ENCODE data around the gene SMAD6.

The SMAD6 gene

GRCh38 chr15:66739287-66739686 lies 37.3 kb downstream of the SMAD6 start:
- no peak for DNase-seq (ENCODE audit: low spot score in 2 of 2)
- in situ Hi-C loops (cut with MboI; ENCODE audit: low sequenced_read_pairs) = no loop called here
- H3K4me3 ChIP-seq = no peak overlapping the region
- no peaks in the 10 kb centered on the region for H3K27me3 ChIP-seq (ENCODE audit: low read depth)
- peaks cover 5% of the 10 kb centered on the region; the same call in 1 of the 2 replicates for H3K4me1 ChIP-seq
- H3K9me3 ChIP-seq = no peaks in the 10 kb centered on the region
- no peaks in the 10 kb centered on the region for H3K36me3 ChIP-seq (replicated peaks)

GRCh38 chr15:66740802-66741201 lies 38.8 kb downstream of the SMAD6 start:
- Histone ChIP-seq H3K27me3 (ENCODE audit: low read depth) (no peaks in the 10 kb centered on the region), H3K36me3 (replicated peaks) (no peaks in the 10 kb centered on the region), H3K4me1 (peaks cover 8% of the 10 kb centered on the region), H3K4me3 (no peak overlapping the region), H3K9me3 (no peaks in the 10 kb centered on the region)
- no peak for DNase-seq (ENCODE audit: low spot score in 2 of 2)
- in situ Hi-C loops (cut with MboI; ENCODE audit: low sequenced_read_pairs) = no loop called here

GRCh38 chr15:66741646-66742045 lies 39.6 kb downstream of the SMAD6 start:
- no peak for DNase-seq (ENCODE audit: low spot score in 2 of 2)
- H3K9me3 ChIP-seq = no peaks in the 10 kb centered on the region
- no peaks in the 10 kb centered on the region for H3K27me3 ChIP-seq (ENCODE audit: low read depth)
- H3K4me1 ChIP-seq = peaks cover 17% of the 10 kb centered on the region
- no peaks in the 10 kb centered on the region for H3K36me3 ChIP-seq (replicated peaks)
- H3K4me3 ChIP-seq = no peak overlapping the region
- in situ Hi-C loops (cut with MboI; ENCODE audit: low sequenced_read_pairs) = no loop called here

GRCh38 chr15:66742286-66742685 lies 40.2 kb downstream of the SMAD6 start:
- Histone ChIP-seq H3K27me3 (ENCODE audit: low read depth) (no peaks in the 10 kb centered on the region), H3K4me1 (peaks cover 23% of the 10 kb centered on the region), H3K4me3 (no peak overlapping the region), H3K36me3 (replicated peaks) (no peaks in the 10 kb centered on the region), H3K9me3 (no peaks in the 10 kb centered on the region)
- in situ Hi-C loops (cut with MboI; ENCODE audit: low sequenced_read_pairs) = no loop called here
- DNase-seq (ENCODE audit: low spot score in 2 of 2) = no peak

- Histone ChIP-seq H3K36me3 (replicated peaks) (no peaks in the 10 kb centered on the region), H3K4me3 (no peak overlapping the region), H3K9me3 (no peaks in the 10 kb centered on the region), H3K4me1 (peaks cover 32% of the 10 kb centered on the region), H3K27me3 (ENCODE audit: low read depth) (no peaks in the 10 kb centered on the region)
- no peak for DNase-seq (ENCODE audit: low spot score in 2 of 2)
- in situ Hi-C loops (cut with MboI; ENCODE audit: low sequenced_read_pairs) = no loop called here
Observed at GRCh38 chr15:66743204-66743603, 41.2 kb downstream of the SMAD6 start.

GRCh38 chr15:66743703-66744536 lies 41.9 kb downstream of the SMAD6 start:
- in situ Hi-C loops (cut with MboI; ENCODE audit: low sequenced_read_pairs) = no loop called here
- DNase-seq (ENCODE audit: low spot score in 2 of 2) = no peak

GRCh38 chr15:66744610-66745279 lies 42.7 kb downstream of the SMAD6 start:
- no peaks in the 10 kb centered on the region for H3K36me3 ChIP-seq (replicated peaks)
- in situ Hi-C loops (cut with MboI; ENCODE audit: low sequenced_read_pairs) = no loop called here
- H3K27me3 ChIP-seq (ENCODE audit: low read depth) = no peaks in the 10 kb centered on the region
- H3K4me3 ChIP-seq = no peak overlapping the region
- DNase-seq (ENCODE audit: low spot score in 2 of 2) = no peak
- no peaks in the 10 kb centered on the region for H3K9me3 ChIP-seq
- H3K4me1 ChIP-seq = peaks cover 45% of the 10 kb centered on the region

More at GRCh38 chr15:66743703-66744536, 41.9 kb downstream of the SMAD6 start:
- no peaks in the 10 kb centered on the region for H3K27me3 ChIP-seq (ENCODE audit: low read depth)
- no peak overlapping the region for H3K4me3 ChIP-seq
- no peaks in the 10 kb centered on the region for H3K9me3 ChIP-seq
- no peaks in the 10 kb centered on the region for H3K36me3 ChIP-seq (replicated peaks)
- peaks cover 40% of the 10 kb centered on the region for H3K4me1 ChIP-seq

GRCh38 chr15:66745530-66746230 lies 43.6 kb downstream of the SMAD6 start:
- peaks cover 44% of the 10 kb centered on the region for H3K4me1 ChIP-seq
- no peak overlapping the region for H3K4me3 ChIP-seq
- no peaks in the 10 kb centered on the region for H3K27me3 ChIP-seq (ENCODE audit: low read depth)
- in situ Hi-C loops (cut with MboI; ENCODE audit: low sequenced_read_pairs) = no loop called here
- no peak for DNase-seq (ENCODE audit: low spot score in 2 of 2)
- H3K9me3 ChIP-seq = no peaks in the 10 kb centered on the region
- H3K36me3 ChIP-seq (replicated peaks) = no peaks in the 10 kb centered on the region

- Histone ChIP-seq H3K27me3 (ENCODE audit: low read depth) (no peaks in the 10 kb centered on the region), H3K36me3 (replicated peaks) (no peaks in the 10 kb centered on the region), H3K9me3 (no peaks in the 10 kb centered on the region), H3K4me3 (no peak overlapping the region), H3K4me1 (peaks cover 43% of the 10 kb centered on the region)
- DNase-seq (ENCODE audit: low spot score in 2 of 2) = peak; percentile 41 to 67
- in situ Hi-C loops (cut with MboI; ENCODE audit: low sequenced_read_pairs) = no loop called here
Observed at GRCh38 chr15:66746231-66746605, 44.2 kb downstream of the SMAD6 start.

GRCh38 chr15:66747223-66747622 lies 45.2 kb downstream of the SMAD6 start:
- in situ Hi-C loops (cut with MboI; ENCODE audit: low sequenced_read_pairs) = no loop called here
- Histone ChIP-seq H3K27me3 (ENCODE audit: low read depth) (no peaks in the 10 kb centered on the region), H3K4me3 (no peak overlapping the region), H3K4me1 (peaks cover 53% of the 10 kb centered on the region), H3K9me3 (no peaks in the 10 kb centered on the region), H3K36me3 (replicated peaks) (no peaks in the 10 kb centered on the region)
- no peak for DNase-seq (ENCODE audit: low spot score in 2 of 2)

GRCh38 chr15:66747886-66748707 lies 46.1 kb downstream of the SMAD6 start:
- Histone ChIP-seq H3K27me3 (ENCODE audit: low read depth) (no peaks in the 10 kb centered on the region), H3K4me1 (peaks cover 53% of the 10 kb centered on the region), H3K9me3 (no peaks in the 10 kb centered on the region), H3K36me3 (replicated peaks) (no peaks in the 10 kb centered on the region), H3K4me3 (no peak overlapping the region)
- DNase-seq (ENCODE audit: low spot score in 2 of 2) = peak; percentile 62 to 93
- in situ Hi-C loops (cut with MboI; ENCODE audit: low sequenced_read_pairs) = no loop called here

GRCh38 chr15:66748708-66749035 lies 46.6 kb downstream of the SMAD6 start:
- peaks cover 53% of the 10 kb centered on the region for H3K4me1 ChIP-seq
- no peak overlapping the region for H3K4me3 ChIP-seq
- H3K36me3 ChIP-seq (replicated peaks) = no peaks in the 10 kb centered on the region; the same call in 1 of the 2 replicates
- H3K9me3 ChIP-seq = no peaks in the 10 kb centered on the region
- peak in 1 of 2 experiments; percentile 64 for DNase-seq (ENCODE audit: low spot score in 2 of 2)
- in situ Hi-C loops (cut with MboI; ENCODE audit: low sequenced_read_pairs) = no loop called here
- H3K27me3 ChIP-seq (ENCODE audit: low read depth) = no peaks in the 10 kb centered on the region

- Histone ChIP-seq H3K4me3 (no peak overlapping the region), H3K27me3 (ENCODE audit: low read depth) (no peaks in the 10 kb centered on the region), H3K9me3 (peaks cover 5% of the 10 kb centered on the region), H3K36me3 (replicated peaks) (peaks cover 5% of the 10 kb centered on the region), H3K4me1 (peaks cover 53% of the 10 kb centered on the region)
- in situ Hi-C loops (cut with MboI; ENCODE audit: low sequenced_read_pairs) = no loop called here
- no peak for DNase-seq (ENCODE audit: low spot score in 2 of 2)
Observed at GRCh38 chr15:66749841-66750575, 48.0 kb downstream of the SMAD6 start.
